Activated CD4-positive, alpha-beta T cell treated with anti-CD3 and anti-CD28 coated beads for 36 hours (primary cell): ENCODE data around the gene ARF1. TPM values are rescaled to one million over a fixed set of nuclear protein-coding genes. Genes with fewer than 3 reads are reported as not detected.

Experiments
- ATAC-seq: fragments of 200-7000 bp; cut with Tn5 transposase; one replicate; pipeline ENCODE4 v1.10.0; 2021; ENCODE audit warnings: mild to moderate bottlenecking, moderate library complexity
- CTCF ChIA-PET: fragments of 350-600 bp; sonication (Branson Sonifier 250); formaldehyde crosslinking; loops from one replicate; lab custom pipeline; 2021; ENCODE audit warnings: antibody characterized with exemption; lab: Charles Lee
- POLR2A ChIA-PET: fragments of 350-600 bp; sonication (Branson Sonifier 250); formaldehyde crosslinking; loops from one replicate; lab custom pipeline; 2021; ENCODE audit warnings: antibody characterized with exemption, inconsistent platforms; lab: Charles Lee
- DNase-seq: peaks from one replicate; pipeline ENCODE4 v3.0.0-alpha.2; 2020
- H3K27ac Mint-ChIP-seq: one replicate; pipeline ENCODE4 v1.8.0; 2021; ENCODE audit warnings: mixed read lengths
- H3K27me3 Mint-ChIP-seq: one replicate; pipeline ENCODE4 v1.8.0; 2021; ENCODE audit warnings: mixed read lengths
- H3K36me3 Mint-ChIP-seq: one replicate; pipeline ENCODE4 v1.8.0; 2021; ENCODE audit warnings: low read depth, mixed read lengths
- H3K4me1 Mint-ChIP-seq: one replicate; pipeline ENCODE4 v1.8.0; 2021; ENCODE audit warnings: mixed read lengths
- H3K4me3 Mint-ChIP-seq: one replicate; pipeline ENCODE4 v1.8.0; 2021; ENCODE audit warnings: mild to moderate bottlenecking, moderate library complexity, mixed read lengths
- H3K9me3 Mint-ChIP-seq: one replicate; pipeline ENCODE4 v1.8.0; 2021; ENCODE audit warnings: low read depth, mixed read lengths
- intact Hi-C, 2 experiments: fragments of 100-400 bp; cut with DNase I in 1 of 2; cut with micrococcal nuclease in 1 of 2; formaldehyde crosslinking; loops; one replicate each; pipeline versions ENCODE4 v1.14.2 to v1.15.1; 2022 to 2024; cut with DNase I, micrococcal nuclease
- total RNA-seq, 2 experiments: library from RNA; stranded (reverse); gene quantifications; one replicate each; pipeline ENCODE4 v1.2.3, GENCODE V29; 2021

The ARF1 gene
- total RNA-seq = 100 to 1,000 TPM; 325 to 337 TPM

DNA sequence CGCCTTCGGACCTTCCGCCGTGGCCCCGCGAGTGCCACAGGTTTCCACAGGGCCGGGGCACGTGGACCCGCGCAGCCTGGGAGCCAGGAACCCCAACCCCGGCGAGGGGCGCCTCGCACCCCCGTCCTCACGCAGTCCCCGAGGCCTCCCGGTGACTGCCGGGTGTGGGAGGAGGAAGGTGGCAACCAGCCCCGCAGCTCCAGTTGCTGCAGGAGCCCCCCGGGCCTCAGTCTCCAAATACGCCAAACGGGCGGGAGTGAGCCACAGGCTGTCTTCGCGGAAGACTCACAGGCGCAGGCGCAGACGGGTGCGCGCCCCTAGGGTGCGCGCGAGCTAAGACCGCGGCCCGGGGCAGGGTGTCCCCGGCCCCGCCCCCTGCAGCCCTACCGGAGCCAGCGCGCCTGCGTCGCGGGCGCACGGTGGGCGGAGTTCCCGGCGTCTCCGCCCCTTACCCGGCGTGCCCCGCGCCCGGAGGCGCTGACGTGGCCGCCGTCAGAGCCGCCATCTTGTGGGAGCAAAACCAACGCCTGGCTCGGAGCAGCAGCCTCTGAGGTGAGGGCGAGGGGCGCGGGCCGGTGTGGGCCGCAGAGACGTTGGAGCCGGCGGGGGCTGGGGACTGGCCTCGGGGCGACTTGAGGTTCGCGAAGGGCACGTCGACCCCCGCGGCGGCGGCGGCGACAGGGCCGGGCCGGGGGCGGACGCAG lies at the start of gene ARF1:
Gene ARF1 (plus strand): TSS at position 495 of the 704 bp plus-strand sequence. CDS start 14,407 bp downstream, outside the sequence.
- intact Hi-C loops = loop anchor here (1.0 to 5.0 kb wide), 17 partner anchors 21 to 1142 kb away; partner anchors contain the start of genes C1orf35 (in 2 of the 2), GUK1 (in 2 of the 2), MRPL55 (in 2 of the 2) and COQ8A (in 1 of the 2)
- ATAC-seq = peak; percentile 86
- Mint-ChIP-seq H3K9me3 (no peaks in the 10 kb centered on the region), H3K27me3 (no peaks in the 10 kb centered on the region), H3K4me1 (peaks cover 42% of the 10 kb centered on the region), H3K36me3 (peaks cover 38% of the 10 kb centered on the region), H3K4me3 (peak within 1 kb of the TSS; percentile 92), H3K27ac (peak within 1 kb of the TSS; percentile 93)
- peak; percentile 95 for DNase-seq
- POLR2A ChIA-PET = interaction anchor here (0.7 to 1.6 kb wide), 5 partner anchors 15 to 376 kb away, joined by 3 to 5 read pairs (median 3); no protein-coding TSS in a partner anchor
- CTCF ChIA-PET = interaction anchor here (0.6 to 1.6 kb wide), 5 partner anchors 10 to 375 kb away, joined by 3 to 5 read pairs (median 4); partner anchors contain the start of genes IBA57 and MRPL55

DNA sequence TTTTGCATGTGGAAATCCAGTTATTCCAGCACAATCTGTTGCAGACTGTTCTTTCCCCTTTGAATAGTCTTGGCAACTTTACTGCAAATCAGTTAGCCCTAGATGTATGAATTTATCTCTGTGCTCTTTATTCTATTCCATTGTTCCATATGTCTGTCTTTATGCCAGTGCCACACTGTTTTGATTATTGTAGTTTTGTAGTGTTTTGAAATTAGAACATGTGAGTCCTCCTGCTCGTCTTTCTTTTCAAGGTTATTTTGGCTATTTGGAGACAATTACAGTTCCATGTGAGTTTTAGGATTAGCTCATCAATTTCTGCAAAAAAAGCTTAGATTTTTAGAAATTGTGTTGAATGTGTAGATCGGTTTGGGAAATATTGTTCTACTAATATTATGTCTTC lies 49.1 kb upstream of the ARF1 start:
- H3K27ac Mint-ChIP-seq = no peak overlapping the region
- POLR2A ChIA-PET = no interaction called here
- CTCF ChIA-PET = no interaction called here

DNA sequence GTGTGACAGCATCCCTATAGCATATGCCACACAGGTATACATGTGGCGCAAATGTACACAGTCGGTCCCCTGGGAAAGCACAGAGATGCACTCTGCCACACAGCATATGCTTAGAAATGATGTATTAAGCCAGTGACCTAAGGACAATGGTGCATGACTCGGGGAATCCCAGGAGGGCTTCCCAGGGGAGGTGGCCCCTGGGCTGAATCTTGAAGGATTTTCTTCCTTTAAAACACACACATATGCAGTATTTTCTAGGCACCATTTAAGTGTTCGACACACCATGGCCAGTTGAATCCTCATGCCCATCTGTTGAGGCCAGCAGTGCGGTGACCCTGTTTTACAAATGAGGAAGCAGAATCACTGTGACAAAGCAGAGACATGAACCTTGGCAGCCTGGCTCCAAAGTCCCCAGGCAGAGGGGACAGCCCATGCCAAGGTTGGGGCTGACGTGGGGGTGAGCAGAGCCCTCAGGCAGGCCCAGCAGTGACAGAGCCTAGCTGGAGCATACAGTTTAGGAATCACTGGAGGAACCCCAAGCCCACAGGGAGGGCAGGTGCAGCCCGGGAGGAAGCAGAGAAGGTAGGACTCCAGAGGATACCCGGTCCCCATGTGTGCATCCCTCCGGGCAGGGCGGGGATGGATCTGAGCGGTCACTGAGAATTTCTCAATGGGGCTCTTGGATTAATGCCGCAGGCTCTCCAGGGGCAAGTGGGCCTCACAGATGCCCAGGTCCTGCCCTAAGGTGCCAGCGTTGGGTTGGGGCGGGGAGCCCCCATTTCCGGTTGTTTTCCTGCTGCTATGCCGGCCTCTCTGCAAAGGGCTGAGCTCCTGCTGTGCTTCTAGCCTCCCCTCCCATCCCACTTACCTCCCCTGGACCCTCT lies 47.3 kb upstream of the ARF1 start:
- DNase-seq (no peak), ATAC-seq (no peak)
- Mint-ChIP-seq H3K4me3 (no peak overlapping the region), H3K27ac (no peak overlapping the region), H3K4me1 (no peaks in the 10 kb centered on the region), H3K36me3 (no peaks in the 10 kb centered on the region), H3K27me3 (peaks cover 31% of the 10 kb centered on the region), H3K9me3 (no peaks in the 10 kb centered on the region)
- CTCF ChIA-PET = no interaction called here
- POLR2A ChIA-PET = no interaction called here
- intact Hi-C loops = no loop called here

More for the DNA sequence above, 49.1 kb upstream of the ARF1 start:
- intact Hi-C loops = no loop called here
- H3K27me3 Mint-ChIP-seq = peaks cover 22% of the 10 kb centered on the region
- H3K36me3 Mint-ChIP-seq = no peaks in the 10 kb centered on the region
- H3K9me3 Mint-ChIP-seq = no peaks in the 10 kb centered on the region
- H3K4me1 Mint-ChIP-seq = no peaks in the 10 kb centered on the region
- ATAC-seq (no peak), DNase-seq (no peak)
- no peak overlapping the region for H3K4me3 Mint-ChIP-seq

DNA sequence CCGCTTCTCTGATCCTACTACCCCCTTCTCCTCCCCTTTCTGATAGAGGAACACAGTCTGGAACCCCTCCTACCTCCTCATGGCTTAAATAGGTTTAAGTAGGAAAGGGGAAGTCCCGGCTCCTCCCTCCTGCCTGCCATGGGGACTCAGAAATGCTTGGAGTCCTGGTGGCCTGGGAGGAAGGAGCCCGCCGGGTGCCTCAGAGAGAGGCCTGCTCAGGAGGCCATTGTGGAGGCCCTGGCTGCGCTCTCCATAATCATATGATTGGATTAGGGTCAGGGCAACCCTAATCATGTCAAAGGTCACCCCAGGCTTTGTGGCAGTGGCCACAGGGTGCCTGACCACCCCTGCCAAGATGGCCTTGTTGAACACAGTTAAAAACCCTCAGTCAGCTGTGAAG lies 46.7 kb upstream of the ARF1 start:
- Mint-ChIP-seq H3K4me3 (no peak overlapping the region), H3K9me3 (no peaks in the 10 kb centered on the region), H3K27me3 (peaks cover 33% of the 10 kb centered on the region), H3K4me1 (no peaks in the 10 kb centered on the region), H3K36me3 (no peaks in the 10 kb centered on the region), H3K27ac (no peak overlapping the region)
- DNase-seq (no peak), ATAC-seq (no peak)
- CTCF ChIA-PET = no interaction called here
- intact Hi-C loops = no loop called here
- POLR2A ChIA-PET = interaction anchor here (0.7 kb wide), 1 partner anchor 25 kb away, joined by 3 read pairs; no protein-coding TSS in a partner anchor

DNA sequence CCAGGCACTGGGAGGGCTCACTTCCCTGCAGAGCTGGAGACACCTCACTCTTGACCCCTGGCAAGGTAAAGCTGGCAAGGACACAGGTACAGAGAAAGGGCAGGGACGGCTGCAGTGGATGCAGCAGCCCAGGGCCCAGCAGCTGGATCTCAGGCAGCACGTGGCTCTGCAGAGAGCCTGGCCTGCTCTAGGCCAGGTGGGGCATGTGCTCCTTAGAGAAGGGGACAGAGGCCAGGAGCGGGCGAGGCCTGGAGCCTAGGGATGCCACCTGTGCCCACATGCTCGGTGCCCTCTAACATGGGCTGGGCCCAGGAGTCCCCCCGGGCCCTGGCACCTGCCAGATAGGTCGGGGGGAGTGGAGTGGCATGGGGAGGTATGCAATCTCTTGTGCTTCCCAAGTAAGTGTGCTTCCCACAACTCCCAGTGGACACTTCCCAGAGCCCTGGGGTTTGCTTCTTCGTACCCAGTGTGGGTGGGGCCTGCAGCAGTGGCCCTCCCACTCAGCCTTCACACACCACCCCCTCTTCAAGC lies 45.7 kb upstream of the ARF1 start:
- POLR2A ChIA-PET = interaction anchor here (0.7 kb wide), 1 partner anchor 24 kb away, joined by 3 read pairs; no protein-coding TSS in a partner anchor
- intact Hi-C loops = no loop called here
- no peak for DNase-seq
- peaks cover 25% of the 10 kb centered on the region for H3K27me3 Mint-ChIP-seq
- H3K36me3 Mint-ChIP-seq = no peaks in the 10 kb centered on the region
- H3K4me3 Mint-ChIP-seq = no peak overlapping the region
- no peak overlapping the region for H3K27ac Mint-ChIP-seq
- CTCF ChIA-PET = no interaction called here
- no peaks in the 10 kb centered on the region for H3K4me1 Mint-ChIP-seq
- no peaks in the 10 kb centered on the region for H3K9me3 Mint-ChIP-seq
- no peak for ATAC-seq

DNA sequence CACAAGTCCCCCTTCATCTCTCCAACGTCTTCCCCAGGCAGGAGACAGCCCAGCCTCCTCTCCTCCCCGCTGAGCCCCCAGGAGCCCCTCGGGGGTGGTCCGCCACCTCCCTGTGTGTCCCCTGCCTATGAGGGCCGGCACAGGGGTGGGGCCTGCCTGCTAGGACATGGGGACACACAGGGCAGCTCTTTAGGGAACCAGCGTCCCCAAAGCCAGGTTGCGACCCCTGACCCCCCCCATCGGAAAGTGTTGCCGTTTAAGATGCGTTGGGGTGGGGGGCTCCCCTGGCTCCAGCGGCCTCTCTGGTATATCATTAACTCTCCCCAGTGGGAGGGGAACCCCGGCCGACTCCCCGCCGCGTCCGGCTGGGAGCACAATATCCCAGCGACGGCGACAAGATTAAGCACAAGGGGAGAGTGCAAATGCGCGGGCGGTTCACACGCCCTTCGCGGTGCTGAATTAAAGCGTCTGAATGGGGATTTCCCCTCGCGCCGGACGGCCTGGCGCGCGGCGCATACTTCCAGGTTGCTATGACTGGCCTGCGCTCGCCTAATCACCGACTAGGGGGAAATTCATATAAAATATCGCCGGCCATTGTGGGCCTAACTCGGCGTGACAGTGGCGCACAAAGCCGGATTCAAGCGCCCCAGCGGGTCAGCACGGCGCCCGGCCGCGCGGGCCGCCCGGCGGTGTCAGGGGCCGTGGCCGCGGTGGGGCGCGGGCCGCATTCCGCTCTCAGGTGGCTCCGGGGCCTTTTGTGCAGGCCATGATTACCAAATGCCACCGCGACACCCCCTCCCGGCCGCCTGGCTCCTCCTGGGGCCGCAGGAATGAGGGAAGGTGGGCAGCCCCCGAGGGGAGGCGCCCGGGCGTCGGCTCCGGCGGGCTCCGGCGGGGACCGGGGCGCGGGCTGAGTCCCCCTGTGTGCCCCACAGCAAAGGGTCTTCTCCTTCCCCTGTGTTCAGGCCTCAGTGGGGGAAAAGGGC lies 44.8 kb upstream of the ARF1 start:
- Mint-ChIP-seq H3K36me3 (no peaks in the 10 kb centered on the region), H3K27ac (no peak overlapping the region), H3K4me1 (no peaks in the 10 kb centered on the region), H3K27me3 (peaks cover 25% of the 10 kb centered on the region), H3K9me3 (no peaks in the 10 kb centered on the region), H3K4me3 (no peak overlapping the region)
- peak; percentile 96 for ATAC-seq
- intact Hi-C loops = no loop called here
- ChIA-PET POLR2A (no interaction called here), CTCF (no interaction called here)
- DNase-seq = peak; percentile 75

DNA sequence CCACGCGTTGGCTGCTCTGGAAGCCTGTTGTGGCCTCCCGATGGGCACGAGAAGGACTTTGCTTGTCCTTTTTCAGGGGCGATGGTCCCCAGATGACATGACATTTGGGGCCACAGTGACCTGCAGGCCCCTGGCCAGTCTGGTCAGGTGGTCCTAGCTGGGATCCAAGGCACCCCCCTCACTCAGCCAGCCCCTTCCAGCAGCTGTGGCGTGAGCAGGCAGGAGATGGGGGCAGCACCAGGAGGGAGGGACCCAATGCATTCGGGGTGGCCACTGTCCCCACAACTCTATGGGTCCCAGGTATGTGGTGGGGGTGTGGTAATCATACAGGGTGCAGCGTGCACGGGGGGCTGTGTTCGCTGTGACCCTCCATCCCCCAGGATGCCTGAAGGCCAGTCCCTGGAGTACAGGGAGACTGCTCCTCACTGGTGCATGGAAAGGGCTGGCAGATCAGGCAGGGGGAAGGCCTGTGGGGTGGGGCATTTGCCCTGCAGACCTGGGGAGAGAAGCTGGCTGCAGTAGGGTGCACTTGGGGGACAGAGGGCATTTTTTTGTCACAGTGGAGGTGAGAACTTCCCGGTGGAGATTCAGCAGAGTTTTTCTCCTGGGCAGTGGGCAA lies 44.0 kb upstream of the ARF1 start:
- H3K4me1 Mint-ChIP-seq = no peaks in the 10 kb centered on the region
- H3K36me3 Mint-ChIP-seq = no peaks in the 10 kb centered on the region
- H3K4me3 Mint-ChIP-seq = no peak overlapping the region
- no peak for DNase-seq
- no peak overlapping the region for H3K27ac Mint-ChIP-seq
- POLR2A ChIA-PET = no interaction called here
- peaks cover 25% of the 10 kb centered on the region for H3K27me3 Mint-ChIP-seq
- intact Hi-C loops = no loop called here
- no peaks in the 10 kb centered on the region for H3K9me3 Mint-ChIP-seq
- ATAC-seq = no peak
- CTCF ChIA-PET = no interaction called here

DNA sequence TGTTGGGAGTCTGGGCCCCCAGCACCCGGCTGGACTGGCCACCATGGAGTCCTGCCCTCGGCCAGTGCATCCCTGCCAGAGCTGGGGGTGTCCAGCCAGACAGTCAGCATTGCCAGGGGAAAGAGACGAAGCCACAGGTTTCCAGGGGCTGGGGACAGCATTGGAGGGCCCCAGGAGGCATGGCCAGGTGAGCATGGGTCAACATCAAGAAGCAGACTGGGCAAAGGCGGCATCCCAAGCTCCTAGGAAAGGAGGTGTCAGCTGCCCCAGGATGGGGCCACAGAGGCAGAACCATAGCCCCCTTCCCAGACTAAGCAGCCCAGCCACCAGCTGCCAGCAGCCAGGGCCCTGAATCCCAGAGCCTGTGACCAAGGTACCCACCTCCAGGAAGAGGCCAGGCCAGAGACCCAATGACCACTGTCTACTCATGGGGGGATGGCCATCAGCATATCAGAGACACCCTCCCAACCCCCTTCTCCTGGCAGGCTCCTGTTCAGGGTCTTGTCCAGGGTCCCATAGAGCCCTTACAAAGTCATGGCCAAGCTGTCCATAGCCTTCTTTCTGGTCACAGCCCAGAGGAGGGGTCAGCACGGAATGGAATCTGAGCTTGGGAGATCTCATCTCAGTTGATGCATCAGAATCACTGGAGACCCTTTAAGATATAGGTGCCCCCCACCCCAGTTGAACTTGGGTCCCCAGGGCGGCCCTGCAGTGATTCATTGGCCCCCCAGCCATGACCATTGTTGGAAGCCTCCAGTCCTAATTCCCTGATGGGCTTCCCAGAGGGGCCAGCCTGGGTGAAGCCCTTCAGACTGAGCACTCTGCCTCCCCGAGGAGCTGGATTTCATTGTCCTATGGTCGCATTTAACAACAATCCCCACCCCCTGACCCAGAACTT lies 43.3 kb upstream of the ARF1 start:
- intact Hi-C loops = no loop called here
- CTCF ChIA-PET = interaction anchor here (0.5 kb wide), 1 partner anchor 24 kb away, joined by 4 read pairs; no protein-coding TSS in a partner anchor
- POLR2A ChIA-PET = no interaction called here

DNA sequence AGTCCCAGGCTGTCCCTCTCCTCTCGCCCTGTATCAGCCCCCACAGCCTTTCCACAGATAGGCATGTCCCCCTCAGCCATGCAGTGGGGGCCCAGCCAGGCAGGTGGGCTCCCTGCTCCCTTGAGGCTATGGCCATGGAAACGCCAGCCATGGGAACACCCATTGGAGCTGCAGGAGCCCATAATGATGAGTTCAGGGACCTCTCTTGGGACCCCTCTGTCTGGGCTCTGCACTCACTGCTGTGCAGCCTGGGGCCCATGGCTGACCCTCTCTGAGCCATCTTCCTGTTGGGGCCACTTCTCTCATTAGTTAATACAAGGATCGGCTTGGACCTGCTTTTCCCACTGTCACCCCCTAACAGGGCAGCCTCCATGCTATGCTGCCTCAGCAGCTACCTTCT lies 42.5 kb upstream of the ARF1 start:
- DNase-seq = no peak
- no peak for ATAC-seq
- Mint-ChIP-seq H3K4me3 (no peak overlapping the region), H3K36me3 (no peaks in the 10 kb centered on the region), H3K27me3 (peaks cover 21% of the 10 kb centered on the region), H3K4me1 (no peaks in the 10 kb centered on the region), H3K9me3 (no peaks in the 10 kb centered on the region), H3K27ac (no peak overlapping the region)
- ChIA-PET CTCF (interaction anchor here (0.5 kb wide), 1 partner anchor 23 kb away, joined by 4 read pairs; no protein-coding TSS in a partner anchor), POLR2A (no interaction called here)
- intact Hi-C loops = no loop called here

More for the DNA sequence above, 43.3 kb upstream of the ARF1 start:
- H3K4me3 Mint-ChIP-seq = no peak overlapping the region
- H3K27me3 Mint-ChIP-seq = peaks cover 24% of the 10 kb centered on the region
- no peaks in the 10 kb centered on the region for H3K36me3 Mint-ChIP-seq
- no peaks in the 10 kb centered on the region for H3K4me1 Mint-ChIP-seq
- no peak for DNase-seq
- H3K27ac Mint-ChIP-seq = no peak overlapping the region
- no peaks in the 10 kb centered on the region for H3K9me3 Mint-ChIP-seq
- ATAC-seq = no peak
